Coronary artery (tissue), 2 donors: Measurements from ENCODE around the gene LMBR1.

Experiments
- DNase-seq: peaks from one replicate; pipeline ENCODE4 v3.0.0-alpha.2; 2017; ENCODE audit warnings: low spot score
- H3K27ac ChIP-seq, 2 donors: fragments of 200-600 bp; sonication (generic); one replicate each; pipeline ENCODE4 v1.5.1; 2016 to 2019
- H3K4me3 ChIP-seq: fragments of 200-600 bp; sonication (generic); 2 replicates; pipeline ENCODE4 v1.5.1; 2016; ENCODE audit warnings: mild to moderate bottlenecking, moderate library complexity
- CTCF ChIP-seq: fragments of 200-600 bp; sonication (generic); IDR thresholded peaks from one replicate; pipeline ENCODE4 v1.5.1; 2019; ENCODE audit warnings: antibody characterized with exemption

The LMBR1 gene

GRCh38 chr7:156662277-156662676 is 230.7 kb downstream of the LMBR1 start:
- H3K4me3 ChIP-seq: no peak overlapping the region
- no peak overlapping the region for H3K27ac ChIP-seq
- no peak for DNase-seq
- no peak for TF ChIP-seq CTCF

GRCh38 chr7:156661637-156662036 is 231.3 kb downstream of the LMBR1 start:
- H3K4me3 ChIP-seq: no peak overlapping the region
- H3K27ac ChIP-seq: no peak overlapping the region
- TF ChIP-seq CTCF: no peak
- DNase-seq: no peak

DNA sequence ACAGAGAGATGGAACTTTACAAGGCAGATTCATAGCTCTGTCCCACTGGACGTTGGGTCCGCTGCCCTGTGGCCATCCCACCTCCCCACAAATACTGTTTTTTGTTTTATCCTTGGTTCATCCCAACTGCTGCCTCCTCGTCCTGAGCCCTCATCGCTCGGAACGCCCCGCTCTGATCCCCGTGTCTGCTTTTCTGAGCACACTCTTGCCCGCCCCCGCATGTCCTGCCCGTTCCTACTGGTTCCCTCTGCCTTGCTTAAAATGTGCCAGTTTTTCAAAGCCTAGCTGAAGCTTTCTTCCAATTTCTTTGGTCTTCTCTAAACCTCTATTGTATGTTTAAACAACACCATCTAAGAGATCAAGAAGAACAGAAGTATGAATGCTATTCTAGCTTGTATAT is 233.0 kb downstream of the LMBR1 start:
- H3K27ac ChIP-seq: no peak overlapping the region
- no peak for DNase-seq
- TF ChIP-seq CTCF: no peak
- H3K4me3 ChIP-seq: no peak overlapping the region

GRCh38 chr7:156659203-156659602 is 233.8 kb downstream of the LMBR1 start:
- Histone ChIP-seq H3K27ac (no peak overlapping the region), H3K4me3 (no peak overlapping the region)
- DNase-seq: no peak
- TF ChIP-seq CTCF: no peak

DNA sequence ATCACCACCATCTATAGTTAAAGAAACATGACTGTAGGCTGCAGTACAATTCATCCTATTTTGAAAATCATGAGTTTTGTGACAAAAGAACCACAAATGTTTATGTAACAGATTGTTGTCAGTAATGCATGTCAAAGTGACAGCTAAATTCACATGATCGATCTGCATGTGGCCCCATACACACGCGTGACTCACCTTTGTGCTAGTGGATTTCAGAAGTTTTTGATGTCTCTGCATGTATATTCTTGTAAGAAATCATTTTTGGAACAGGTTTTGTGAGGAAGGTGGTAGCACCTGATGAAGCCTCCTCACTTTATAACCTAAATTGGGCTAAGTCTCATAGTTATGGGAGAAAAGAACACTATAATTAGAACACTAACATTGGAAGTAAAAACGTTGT is 235.3 kb downstream of the LMBR1 start:
- no peak for TF ChIP-seq CTCF
- Histone ChIP-seq H3K27ac (no peak overlapping the region), H3K4me3 (no peak overlapping the region)
- no peak for DNase-seq

- Histone ChIP-seq H3K27ac (no peak overlapping the region), H3K4me3 (no peak overlapping the region)
- DNase-seq: no peak
- no peak for TF ChIP-seq CTCF
Measured at GRCh38 chr7:156656598-156656997, 236.4 kb downstream of the LMBR1 start.

DNA sequence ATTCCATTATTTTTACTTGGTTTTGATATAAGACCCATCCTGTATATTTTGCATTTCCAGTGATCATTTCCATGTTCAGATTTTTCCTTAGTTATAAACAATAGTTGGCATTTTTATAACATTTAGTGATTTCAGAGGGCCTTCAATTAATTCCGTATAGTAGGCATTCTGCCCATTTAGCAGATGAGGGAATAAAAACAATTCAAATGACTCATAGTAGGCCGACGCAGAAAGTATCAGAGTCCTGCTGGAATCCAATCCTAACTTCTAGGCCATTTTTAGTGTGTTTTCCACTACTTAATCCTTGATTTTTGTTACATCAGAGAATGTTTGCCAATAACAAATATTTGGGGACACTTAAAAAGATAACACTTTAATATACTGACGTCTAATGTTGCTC is 237.0 kb downstream of the LMBR1 start:
- H3K27ac ChIP-seq: no peak overlapping the region
- no peak for TF ChIP-seq CTCF

More for the DNA sequence above, 237.0 kb downstream of the LMBR1 start:
- no peak for DNase-seq
- H3K4me3 ChIP-seq: no peak overlapping the region
